Testis (tissue), 2 donors: ENCODE data around the gene PRTFDC1.

Source experiments
- CTCF ChIP-seq, 3 experiments: fragments of 450-650 bp in 2 of 3; fragments of 200-600 bp in 1 of 3; sonication (generic) in 1 of 3; IDR thresholded peaks; one replicate each; pipeline ENCODE4 v1.5.1; 2016 to 2019; ENCODE audit warnings: antibody characterized with exemption in 3 of 3, mild to moderate bottlenecking in 2 of 3, moderate library complexity in 1 of 3
- POLR2A ChIP-seq: fragments of 450-650 bp; IDR thresholded peaks from one replicate; pipeline ENCODE4 v1.6.1; 2017; ENCODE audit warnings: antibody characterized with exemption, mild to moderate bottlenecking, moderate library complexity

GRCh38 chr10:24804392-24804791 is 148.0 kb downstream of the PRTFDC1 start:
- TF ChIP-seq CTCF (IDR thresholded peaks at IDR 0.05) (no peak), POLR2A (no peak)
